IPS DF 4.7 (cell line): Measurements from ENCODE around the gene GABBR2.

Experiments
- DNase-seq: peaks from one replicate; pipeline ENCODE4 v3.0.0-alpha.2; 2013; ENCODE audit warnings: low spot score; ENCODE audit errors: extremely low read depth

Gene GABBR2

GRCh38 chr9:98721643-98722042 lies 12.9 kb upstream of the GABBR2 start:
- no peak for DNase-seq

DNA sequence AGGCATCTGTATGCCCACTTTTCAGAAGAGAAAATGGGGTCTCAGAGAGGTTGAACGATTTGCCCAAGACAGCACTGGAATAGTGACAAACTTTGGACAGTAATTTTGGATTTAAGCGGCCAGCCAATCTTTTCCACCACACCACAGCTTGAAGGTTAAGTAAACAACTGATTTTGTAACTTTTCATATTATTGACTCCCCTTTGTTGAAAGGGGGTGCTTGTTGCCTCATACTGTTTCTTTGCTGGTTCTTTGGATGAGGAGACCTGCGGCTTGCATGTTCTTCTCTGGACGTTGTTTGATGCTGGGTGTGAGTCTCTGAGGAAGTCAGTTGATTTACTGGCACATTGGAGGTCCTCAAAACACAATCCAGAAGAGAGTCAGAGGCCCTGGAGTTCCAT lies 11.7 kb upstream of the GABBR2 start:
- no peak for DNase-seq

- DNase-seq = no peak
Observed at GRCh38 chr9:98719055-98719454, 10.3 kb upstream of the GABBR2 start.

DNA sequence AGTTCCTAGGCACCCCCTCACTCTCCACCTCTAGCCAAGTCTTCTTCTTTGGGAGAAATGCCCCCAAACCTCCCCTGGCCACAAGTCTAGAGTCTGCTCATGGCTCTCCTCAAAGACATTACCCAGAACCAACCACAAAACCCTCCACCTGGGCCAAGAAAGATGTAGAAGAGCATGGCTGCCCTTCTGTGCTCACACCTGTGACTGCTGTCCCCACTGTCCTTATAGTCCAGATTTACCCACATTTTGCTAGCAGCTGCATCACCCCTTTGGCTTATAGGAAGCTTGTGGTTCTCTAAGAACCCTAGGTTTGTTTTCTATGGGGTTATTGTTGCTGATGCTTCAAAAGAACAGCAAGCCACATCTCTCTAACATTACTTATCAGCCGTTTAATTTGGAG lies 6.1 kb upstream of the GABBR2 start:
- DNase-seq = no peak

DNA sequence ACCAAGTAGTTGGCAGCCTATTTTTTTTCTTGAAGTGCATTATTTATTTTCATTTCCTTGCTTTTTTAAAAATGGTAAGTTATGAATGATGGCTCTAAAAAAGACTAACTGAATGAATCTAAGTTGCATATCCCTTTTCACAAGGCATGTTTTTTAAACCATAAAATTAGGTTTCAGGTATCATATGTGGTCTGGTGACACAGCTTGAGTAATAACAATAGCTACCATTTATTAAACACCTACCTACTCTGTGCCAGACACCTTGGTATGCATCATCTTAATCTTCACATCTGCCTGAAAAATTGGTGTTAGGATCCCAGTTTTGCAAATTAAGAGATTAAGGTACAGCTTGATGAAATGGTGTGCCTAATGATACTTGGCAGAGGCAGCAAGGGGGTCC lies 4.3 kb upstream of the GABBR2 start:
- DNase-seq = no peak

DNA sequence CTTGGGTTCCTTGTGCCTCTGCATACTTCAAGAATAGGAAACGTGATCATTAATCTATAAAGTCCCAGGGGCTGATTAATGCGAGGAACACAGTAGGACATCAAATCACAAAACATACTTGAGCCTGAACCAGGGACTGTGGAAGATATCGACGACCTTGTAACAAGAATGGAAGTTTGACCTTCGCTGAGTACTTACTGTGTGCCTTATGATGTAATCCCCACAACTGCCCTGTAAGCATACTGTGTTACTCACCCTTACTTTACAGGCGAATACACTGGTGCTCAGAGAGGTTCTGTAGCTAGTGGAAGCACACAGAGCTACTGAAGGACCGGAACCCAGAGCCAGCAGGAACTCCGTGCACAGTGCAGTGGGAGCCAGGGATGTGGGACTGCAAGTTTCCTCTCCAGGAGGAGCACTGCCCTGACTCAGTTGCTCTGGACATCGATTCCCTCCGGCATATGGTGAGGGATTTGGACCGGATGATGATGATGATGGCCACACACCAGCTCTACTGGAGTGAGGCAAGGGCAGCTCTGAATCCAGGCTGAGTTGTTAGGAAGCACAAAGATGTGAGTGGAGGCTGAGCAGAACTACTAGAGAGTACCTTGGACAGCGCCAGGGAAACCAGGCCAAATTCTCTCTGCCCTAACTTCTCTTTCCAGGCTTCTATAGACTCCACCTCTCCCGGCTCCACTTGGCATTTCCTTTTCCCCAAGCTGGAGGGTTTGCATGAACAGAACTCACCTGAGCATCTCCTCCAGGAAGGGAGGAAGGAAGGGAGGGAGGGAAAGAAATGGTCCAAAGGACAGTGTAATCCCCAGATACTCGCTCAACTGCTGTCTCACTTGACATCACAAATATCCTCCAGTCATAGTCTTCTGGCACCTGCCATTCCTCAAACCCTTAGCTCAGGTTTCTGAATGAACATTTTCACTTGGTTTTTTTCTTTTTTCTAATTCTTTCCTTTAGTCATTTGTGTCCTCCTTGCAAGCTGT lies 1.5 kb upstream of the GABBR2 start:
- no peak for DNase-seq

GRCh38 chr9:98708103-98708932 lies 417 bp downstream of the GABBR2 start:
- DNase-seq = no peak

DNA sequence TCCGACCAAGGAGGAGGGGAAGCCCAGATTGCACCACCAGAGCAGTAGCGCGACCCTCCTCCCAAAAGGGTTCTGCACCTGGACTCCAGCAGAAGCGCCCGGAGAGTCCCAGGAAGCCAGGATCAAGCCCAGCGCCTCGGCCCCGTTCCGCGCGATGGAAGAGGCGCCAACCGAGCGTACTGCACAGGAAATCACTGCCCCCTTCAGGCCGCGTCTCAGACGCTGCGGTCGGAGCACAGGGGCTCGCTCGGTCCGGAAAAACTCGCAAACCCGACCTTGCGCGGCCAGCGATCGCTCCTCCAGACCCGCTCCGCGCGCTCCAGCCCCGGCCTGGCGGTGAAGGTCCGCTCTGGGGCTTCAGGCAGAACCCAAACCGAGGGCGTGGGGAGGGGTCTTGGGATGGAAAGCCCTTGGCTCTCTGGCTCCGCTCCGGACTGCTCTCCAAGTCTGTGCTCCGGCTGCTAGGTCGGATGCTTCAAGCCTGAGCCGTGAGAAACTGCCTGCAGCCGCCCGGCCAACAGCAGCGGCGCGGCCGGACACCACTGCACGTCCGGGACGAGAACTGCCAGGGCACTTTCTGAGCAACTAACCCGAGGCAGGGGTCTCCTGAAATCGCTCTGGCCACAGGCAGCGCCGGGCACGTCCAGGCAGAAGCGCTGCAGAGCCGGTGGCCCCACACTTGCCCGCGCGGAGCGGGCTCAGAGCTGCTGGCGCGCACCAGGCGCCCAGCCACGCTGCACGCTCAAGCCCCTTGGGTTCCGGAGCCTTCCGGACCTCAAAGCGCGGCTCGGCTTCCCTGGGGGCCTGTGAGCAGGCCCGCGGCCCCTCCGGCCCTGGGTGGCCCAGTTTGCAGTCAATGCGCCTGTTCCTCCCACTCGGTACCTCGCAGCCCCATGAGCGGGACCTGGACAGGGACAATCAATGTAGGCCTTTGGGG lies 1.3 kb downstream of the GABBR2 start:
- DNase-seq = peak; percentile 64

GRCh38 chr9:98706651-98707165 lies 2.0 kb downstream of the GABBR2 start:
- no peak for DNase-seq

DNA sequence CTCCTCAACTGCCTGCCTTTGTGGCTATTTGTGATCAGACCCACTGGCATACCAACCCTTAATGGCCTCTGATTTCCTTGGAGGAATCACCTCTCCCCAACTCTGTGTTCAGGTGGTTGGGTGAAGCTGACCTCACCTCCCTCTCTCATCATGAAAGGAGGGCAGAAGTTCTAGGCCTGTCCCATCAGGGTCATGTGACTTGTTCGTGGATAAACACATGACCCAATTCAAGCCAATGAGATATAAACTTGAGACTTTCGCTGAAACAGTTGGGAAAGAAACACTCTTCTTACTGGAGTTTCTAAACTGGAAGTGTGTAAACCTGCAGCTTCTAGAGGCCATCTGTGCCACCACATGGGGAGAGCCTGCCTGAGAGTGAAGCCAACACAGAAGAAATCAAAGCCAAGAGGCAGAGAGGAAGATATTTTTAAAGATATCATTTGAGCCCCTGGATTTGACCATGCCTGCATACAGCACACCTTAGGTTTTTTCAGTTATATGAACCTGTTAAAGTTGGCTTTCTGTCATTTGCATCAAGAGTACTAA lies 5.8 kb downstream of the GABBR2 start:
- no peak for DNase-seq

DNA sequence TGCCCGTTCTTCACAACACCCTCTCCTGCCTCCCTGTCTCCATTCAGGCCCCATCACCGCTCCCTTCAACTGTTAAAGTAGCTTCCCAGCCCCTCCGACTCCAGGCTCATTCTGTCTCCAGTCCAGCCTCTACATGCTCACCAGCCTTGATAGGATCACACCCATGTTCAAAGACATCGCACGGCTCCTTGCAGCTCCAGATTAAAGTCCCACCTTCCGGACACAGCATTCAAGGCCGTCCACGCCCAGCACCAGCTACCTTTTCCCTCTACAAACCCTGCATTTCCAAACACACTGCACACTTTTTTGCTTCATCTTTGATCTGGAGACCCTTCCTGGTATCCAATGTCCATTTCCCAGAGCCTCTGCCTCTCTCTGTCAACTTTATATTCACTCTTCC lies 6.4 kb downstream of the GABBR2 start:
- DNase-seq = no peak

GRCh38 chr9:98701576-98701975 lies 7.2 kb downstream of the GABBR2 start:
- DNase-seq = no peak

DNA sequence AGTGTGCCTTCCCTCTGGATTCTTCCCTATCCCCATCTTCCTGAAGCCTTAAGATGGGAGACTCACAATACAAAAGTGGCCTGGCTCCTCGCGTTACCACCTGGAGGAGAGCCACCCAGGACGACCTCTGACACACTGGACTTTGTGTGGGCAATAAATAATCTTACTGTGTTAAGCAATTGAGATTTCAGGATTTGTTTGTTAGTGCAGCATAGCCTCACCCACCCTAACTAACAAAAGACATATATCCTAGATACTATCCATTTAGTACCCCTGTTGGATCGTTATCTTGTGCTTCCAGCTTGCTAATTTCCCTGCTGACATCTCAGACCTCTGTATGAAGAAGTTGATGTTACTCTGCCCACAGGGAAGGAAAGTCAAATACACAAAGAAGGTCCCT lies 7.9 kb downstream of the GABBR2 start:
- DNase-seq = no peak

DNA sequence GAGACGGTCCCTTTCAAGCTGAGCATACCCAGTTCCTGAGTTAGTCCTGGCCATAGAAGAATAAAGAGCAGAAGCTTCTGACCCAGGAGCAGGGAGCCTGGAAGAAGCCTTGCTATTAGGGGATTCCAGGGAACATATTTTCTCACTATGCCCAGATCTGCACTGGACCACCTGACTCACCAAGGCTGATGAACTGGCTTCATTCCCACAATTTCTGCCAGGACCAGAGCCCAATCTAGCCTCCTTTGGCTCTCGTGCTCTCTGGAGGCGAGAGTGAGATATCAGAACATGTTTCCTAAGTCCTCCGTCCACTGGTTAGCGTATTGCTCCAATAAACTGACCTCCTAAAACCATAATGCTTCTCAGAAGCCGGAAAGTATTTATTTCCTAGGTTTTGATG lies 9.9 kb downstream of the GABBR2 start:
- DNase-seq = no peak

- no peak for DNase-seq
Observed at GRCh38 chr9:98694943-98695342, 13.8 kb downstream of the GABBR2 start.

DNA sequence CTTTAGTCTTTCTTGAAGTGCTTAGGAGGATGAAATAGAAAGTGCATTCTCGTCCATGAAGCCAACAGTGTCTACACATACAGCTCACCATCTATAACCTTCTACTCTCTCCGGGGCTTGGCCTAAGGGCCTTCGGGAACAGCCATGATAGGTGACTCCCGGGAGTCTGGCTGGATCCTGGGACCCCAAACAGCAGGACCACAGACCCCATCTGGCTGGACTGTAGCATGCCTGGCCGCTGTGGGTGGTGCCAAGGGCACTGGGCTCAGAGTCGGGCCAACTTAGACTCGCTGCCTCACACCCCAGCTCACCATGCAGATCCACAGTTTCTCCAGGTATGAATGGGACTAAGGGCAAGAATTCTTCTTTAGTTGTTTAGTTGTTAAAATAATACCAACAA lies 16.3 kb downstream of the GABBR2 start:
- no peak for DNase-seq

- DNase-seq = no peak
Observed at GRCh38 chr9:98691890-98692289, 16.8 kb downstream of the GABBR2 start.

GRCh38 chr9:98690686-98691085 lies 18.0 kb downstream of the GABBR2 start:
- DNase-seq = no peak

DNA sequence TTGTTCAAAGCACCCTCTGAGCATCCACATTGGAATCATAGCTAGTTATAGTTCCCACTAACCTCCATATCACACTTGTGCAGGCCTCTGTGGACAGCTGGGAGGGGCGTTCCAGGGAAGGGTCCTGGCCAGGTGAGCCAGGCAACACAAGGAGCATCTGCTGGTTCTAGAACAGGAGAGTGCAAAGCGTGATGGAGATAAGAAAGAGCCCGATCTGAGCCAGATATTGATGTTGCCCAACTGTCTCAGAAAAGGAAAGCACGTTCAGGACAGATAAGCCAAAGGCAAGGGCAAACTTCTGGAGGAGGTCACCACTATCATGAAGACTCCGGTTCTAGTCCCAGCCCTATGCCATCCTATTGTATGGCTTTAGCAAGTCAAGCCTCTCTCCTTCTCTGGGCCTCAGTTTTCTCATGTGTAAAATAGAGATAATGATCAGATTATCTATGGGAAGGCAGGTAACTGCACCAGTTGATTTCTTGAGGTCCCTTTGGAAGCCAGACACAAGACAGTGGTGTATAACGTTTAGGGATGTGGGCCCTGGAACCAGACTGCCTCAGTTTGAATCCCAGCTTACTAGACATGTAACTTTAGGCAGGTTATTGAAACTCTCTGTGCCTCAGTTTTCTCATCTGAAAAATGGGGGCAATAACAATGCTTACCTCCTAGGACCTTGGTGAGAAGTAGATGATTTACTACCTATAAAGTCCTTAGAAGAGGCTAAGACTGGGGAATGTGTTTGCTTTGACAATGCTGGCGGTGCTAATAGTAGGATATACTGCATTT lies 19.8 kb downstream of the GABBR2 start:
- no peak for DNase-seq

GRCh38 chr9:98687911-98688310 lies 20.8 kb downstream of the GABBR2 start:
- no peak for DNase-seq
